IMR-90 (cell line): Measurements from ENCODE around the gene TBX10. TPM values are rescaled to one million over a fixed set of nuclear protein-coding genes. Genes with fewer than 3 reads are reported as not detected.

Experiments used
- ATAC-seq: fragments of 200-7000 bp; cut with Tn5 transposase; 2 replicates; pipeline ENCODE4 v1.9.1; 2020; ENCODE audit warnings: low read depth, mild to moderate bottlenecking, moderate library complexity
- BruUV-seq: library from RNA; stranded (reverse); fragments of 400-500 nt; replicated peaks from 2 replicates; lab custom pipeline; 2021; lab: Mats Ljungman, UMichigan
- CTCF ChIA-PET: fragments of 300-600 bp; formaldehyde crosslinking; extraction: SDS; loops from one replicate; lab custom pipeline; 2021; ENCODE audit warnings: antibody characterized with exemption; lab: Yijun Ruan, JAX
- POLR2A ChIA-PET: fragments of 300-600 bp; sonication (Branson Sonifier 250); formaldehyde crosslinking; loops from one replicate; lab custom pipeline; 2022; ENCODE audit warnings: antibody characterized with exemption; ENCODE audit not compliant: unreplicated experiment; lab: Charles Lee
- DNase-seq: peaks from one replicate; pipeline ENCODE4 v3.0.0; 2013
- H2AFZ ChIP-seq: replicated peaks from 2 replicates; pipeline ENCODE3; 2013; ENCODE audit warnings: low read length, mild to moderate bottlenecking; ENCODE audit not compliant: poor library complexity
- H2AK5ac ChIP-seq: 2 replicates; pipeline ENCODE4 v1.6.1; 2013; ENCODE audit warnings: low read depth, low read length, inconsistent platforms
- H2AK9ac ChIP-seq: replicated peaks from 2 replicates; pipeline ENCODE3; 2013; ENCODE audit warnings: mild to moderate bottlenecking, low read depth, low read length, moderate library complexity; ENCODE audit not compliant: poor library complexity
- H2BK120ac ChIP-seq: 2 replicates; pipeline ENCODE4 v1.6.1; 2013; ENCODE audit warnings: low read depth, low read length, inconsistent platforms
- H2BK15ac ChIP-seq: 3 replicates; pipeline ENCODE4 v1.6.1; 2013; ENCODE audit warnings: low read depth, low read length, inconsistent platforms
- H2BK20ac ChIP-seq: 2 replicates; pipeline ENCODE4 v1.6.1; 2013; ENCODE audit warnings: low read depth, mild to moderate bottlenecking, inconsistent platforms, low read length, moderate library complexity
- H2BK5ac ChIP-seq: 2 replicates; pipeline ENCODE4 v1.6.1; 2013; ENCODE audit warnings: mild to moderate bottlenecking, low read depth, low read length, inconsistent platforms; ENCODE audit not compliant: poor library complexity, severe bottlenecking
- H3K14ac ChIP-seq: replicated peaks from 2 replicates; pipeline ENCODE4 v1.6.1; 2013; ENCODE audit warnings: low read depth, low read length, inconsistent platforms
- H3K18ac ChIP-seq: 2 replicates; pipeline ENCODE4 v1.6.1; 2013; ENCODE audit warnings: low read depth, low read length, control low read depth
- H3K23ac ChIP-seq: 2 replicates; pipeline ENCODE4 v1.6.1; 2013; ENCODE audit warnings: low read depth, low read length, inconsistent platforms
- H3K27ac ChIP-seq: 2 replicates; pipeline ENCODE4 v1.5.1; 2013; ENCODE audit warnings: mild to moderate bottlenecking, control low read depth, low read length; ENCODE audit not compliant: insufficient read depth
- H3K27me3 ChIP-seq: 2 replicates; pipeline ENCODE4 v1.6.1; 2013; ENCODE audit warnings: low read length; ENCODE audit not compliant: control insufficient read depth, insufficient read depth
- H3K36me3 ChIP-seq: 2 replicates; pipeline ENCODE4 v1.6.1; 2013; ENCODE audit warnings: low read length, mixed read lengths; ENCODE audit not compliant: control insufficient read depth, insufficient read depth
- H3K4ac ChIP-seq: 2 replicates; pipeline ENCODE4 v1.6.1; 2013; ENCODE audit warnings: low read depth, low read length, inconsistent platforms
- H3K4me1 ChIP-seq: 2 replicates; pipeline ENCODE4 v1.6.1; 2013; ENCODE audit warnings: low read length, mixed read lengths; ENCODE audit not compliant: control insufficient read depth, insufficient read depth
- H3K4me2 ChIP-seq: 2 replicates; pipeline ENCODE4 v1.6.1; 2013; ENCODE audit warnings: low read depth, mild to moderate bottlenecking, control low read depth, low read length, moderate library complexity
- H3K4me3 ChIP-seq: 2 replicates; pipeline ENCODE4 v1.5.1; 2013; ENCODE audit warnings: low read depth, mild to moderate bottlenecking, control low read depth, low read length, moderate library complexity; ENCODE audit not compliant: insufficient read depth
- H3K56ac ChIP-seq: 2 replicates; pipeline ENCODE4 v1.6.1; 2013; ENCODE audit warnings: low read length, inconsistent platforms; ENCODE audit not compliant: insufficient read depth; ENCODE audit errors: extremely low read depth
- H3K79me1 ChIP-seq, 2 experiments: 2 replicates each; pipeline ENCODE4 v1.6.1; 2013; ENCODE audit warnings: low read length in 2 of 2, inconsistent platforms in 1 of 2, low read depth in 1 of 2
- H3K9ac ChIP-seq: 2 replicates; pipeline ENCODE4 v1.6.1; 2013; ENCODE audit warnings: low read depth, low read length, control low read depth
- H3K9me1 ChIP-seq: 2 replicates; pipeline ENCODE4 v1.6.1; 2013; ENCODE audit warnings: low read length, inconsistent platforms; ENCODE audit not compliant: insufficient read depth
- H3K9me3 ChIP-seq: 2 replicates; pipeline ENCODE4 v1.6.1; 2013; ENCODE audit warnings: low read length; ENCODE audit not compliant: control insufficient read depth, insufficient read depth
- H4K20me1 ChIP-seq: 2 replicates; pipeline ENCODE4 v1.6.1; 2013; ENCODE audit warnings: low read length, inconsistent platforms; ENCODE audit not compliant: insufficient read depth
- H4K5ac ChIP-seq: 2 replicates; pipeline ENCODE4 v1.6.1; 2013; ENCODE audit warnings: mild to moderate bottlenecking, low read depth, low read length, control low read depth
- H4K8ac ChIP-seq, 2 experiments: 2 replicates each; pipeline ENCODE4 v1.6.1; 2013; ENCODE audit warnings: low read depth in 2 of 2, low read length in 2 of 2, control low read depth in 1 of 2, inconsistent platforms in 1 of 2
- H4K91ac ChIP-seq: 2 replicates; pipeline ENCODE4 v1.6.1; 2013; ENCODE audit warnings: low read depth, low read length, inconsistent platforms; ENCODE audit not compliant: insufficient read depth
- CEBPB ChIP-seq: IDR thresholded peaks from 2 replicates; pipeline ENCODE4 v1.6.1; 2012; ENCODE audit warnings: low read depth, low read length, improper control_type of control experiment
- CHD1 ChIP-seq: IDR thresholded peaks from 2 replicates; pipeline ENCODE4 v1.6.1; 2012; ENCODE audit warnings: low read depth, low read length, improper control_type of control experiment
- FOS ChIP-seq: fragments of 150-350 bp; IDR thresholded peaks from 2 replicates; pipeline ENCODE4 v1.6.1; 2016; ENCODE audit warnings: low read depth, low read length
- MAFK ChIP-seq: IDR thresholded peaks from 2 replicates; pipeline ENCODE4 v1.6.1; 2012; ENCODE audit warnings: low read depth, low read length, improper control_type of control experiment
- MAZ ChIP-seq: IDR thresholded peaks from 2 replicates; pipeline ENCODE4 v1.6.1; 2012; ENCODE audit warnings: low read depth, mild to moderate bottlenecking, low read length, improper control_type of control experiment, moderate library complexity, borderline replicate concordance
- POLR2A ChIP-seq: IDR thresholded peaks from 2 replicates; pipeline ENCODE4 v1.6.1; 2012; ENCODE audit warnings: mild to moderate bottlenecking, low read depth, low read length
- RAD21 ChIP-seq: IDR thresholded peaks from 2 replicates; pipeline ENCODE4 v1.6.1; 2012; ENCODE audit warnings: low read length, improper control_type of control experiment
- RCOR1 ChIP-seq: IDR thresholded peaks from 2 replicates; pipeline ENCODE4 v1.6.1; 2012; ENCODE audit warnings: mild to moderate bottlenecking, low read length, improper control_type of control experiment; ENCODE audit not compliant: insufficient replicate concordance
- RFX5 ChIP-seq: IDR thresholded peaks from 2 replicates; pipeline ENCODE4 v1.8.0; 2012; ENCODE audit warnings: low read depth, mild to moderate bottlenecking, low read length, moderate library complexity
- SMC3 ChIP-seq: fragments of 150-350 bp; IDR thresholded peaks from 2 replicates; pipeline ENCODE4 v1.6.1; 2016; ENCODE audit warnings: low read depth, mild to moderate bottlenecking, antibody characterized with exemption, low read length, moderate library complexity
- WGBS, 2 experiments: methylation state at CpG; one replicate each; pipeline versions ENCODE4 v1.1.5 to v1.1.7; 2013; ENCODE audit warnings: missing lambda C conversion rate in 2 of 2; ENCODE audit not compliant: insufficient read length in 1 of 2; ENCODE audit errors: extremely low coverage in 2 of 2; 5-methylcytosine and 5-hydroxymethylcytosine counted together
- dilution Hi-C: fragments of 300-500 bp; cut with HindIII; formaldehyde crosslinking; loops from one replicate; pipeline ENCODE4 v1.14.3; 2018; ENCODE audit warnings: low sequenced_read_pairs; ENCODE audit not compliant: unreplicated experiment
- in situ Hi-C: fragments of 300-500 bp; cut with MboI; formaldehyde crosslinking; loops from 3 replicates; pipeline ENCODE4 v1.14.3; 2019; ENCODE audit warnings: low sequenced_read_pairs, inconsistent platforms, mixed read lengths
- intact Hi-C: fragments of 100-400 bp; cut with micrococcal nuclease; formaldehyde crosslinking; loops from 2 replicates; pipeline ENCODE4 v1.10.0; 2022
- polyA plus RNA-seq, 3 experiments: library from polyadenylated mRNA; depleted of rRNA; stranded (reverse); fragments of >200 nt; gene quantifications; 2 replicates each; pipeline ENCODE4 v1.2.3, GENCODE V29; 2012; ENCODE audit warnings: low replicate concordance in 1 of 3
- total RNA-seq: library from RNA; depleted of rRNA; stranded (reverse); fragments of >200 nt; gene quantifications from 2 replicates; pipeline ENCODE4 v1.2.3, GENCODE V29; 2012
- TF ChIP-seq, protein P1 (sequence below): fragments of 150-350 bp; IDR thresholded peaks from 2 replicates; pipeline ENCODE4 v1.6.1; 2016; ENCODE audit warnings: low read depth, mild to moderate bottlenecking, low read length, moderate library complexity, borderline replicate concordance
- TF ChIP-seq, protein P2 (sequence below): conservative IDR thresholded peaks from 2 replicates; pipeline ENCODE4 v1.5.1; 2012; ENCODE audit warnings: mild to moderate bottlenecking, low read depth, low read length, improper control_type of control experiment

The TBX10 gene
- total and polyA plus RNA-seq, 2 of the 4 experiments (the other 2 are of a cell fraction), result not detected

DNA sequence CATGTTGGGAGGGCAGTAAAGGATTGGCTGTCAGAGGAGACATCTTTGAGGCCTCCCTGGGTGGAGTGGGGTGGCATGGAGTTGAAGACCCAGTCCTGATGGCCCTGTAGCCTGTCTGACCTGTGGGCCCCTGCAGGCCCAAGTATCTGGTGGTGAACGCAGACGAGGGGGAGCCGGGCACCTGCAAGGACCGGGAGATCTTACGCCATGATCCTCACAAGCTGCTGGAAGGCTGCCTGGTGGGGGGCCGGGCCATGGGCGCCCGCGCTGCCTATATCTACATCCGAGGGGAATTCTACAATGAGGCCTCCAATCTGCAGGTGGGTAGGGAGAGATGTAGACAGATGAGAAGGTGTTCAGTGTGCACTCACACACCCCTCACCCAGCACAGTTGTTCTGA is 30.2 kb downstream of the TBX10 start:
- Histone ChIP-seq H3K9me3 (no peaks in the 10 kb centered on the region), H3K4me3 (no peak overlapping the region), H3K4ac (no peak overlapping the region), H3K4me1 (peaks cover 6% of the 10 kb centered on the region; the same call in 1 of the 2 replicates), H3K9me1 (no peaks in the 10 kb centered on the region), H4K5ac (no peak overlapping the region), H3K14ac (no peak overlapping the region), H4K91ac (no peak overlapping the region), H2AK9ac (no peak overlapping the region), H4K8ac (no peak overlapping the region), H2AK5ac (no peak overlapping the region), H3K23ac (no peak overlapping the region), H3K18ac (no peak overlapping the region), H2BK20ac (no peak overlapping the region), H2AFZ (no peak overlapping the region), H3K9ac (no peak overlapping the region), H2BK5ac (no peak overlapping the region), H3K4me2 (no peak overlapping the region), H3K79me1 (peaks cover 18 to 22% of the 10 kb centered on the region in 2 experiments), H4K20me1 (no peaks in the 10 kb centered on the region; the same call in 1 of the 2 replicates), H3K27ac (no peak overlapping the region), H3K27me3 (peaks cover under 1% of the 10 kb centered on the region; the same call in 1 of the 2 replicates), H2BK15ac (no peak overlapping the region), H3K56ac (no peak overlapping the region), H3K36me3 (peaks cover 36% of the 10 kb centered on the region), H2BK120ac (no peak overlapping the region)
- no TSS peak for BruUV-seq
- TF ChIP-seq RCOR1 (no peak), MAZ (no peak), SMC3 (no peak), POLR2A (no peak), CEBPB (no peak), RFX5 (no peak), MAFK (no peak), FOS (no peak), RAD21 (no peak), CHD1 (no peak)
- TF ChIP-seq, protein P1, sequence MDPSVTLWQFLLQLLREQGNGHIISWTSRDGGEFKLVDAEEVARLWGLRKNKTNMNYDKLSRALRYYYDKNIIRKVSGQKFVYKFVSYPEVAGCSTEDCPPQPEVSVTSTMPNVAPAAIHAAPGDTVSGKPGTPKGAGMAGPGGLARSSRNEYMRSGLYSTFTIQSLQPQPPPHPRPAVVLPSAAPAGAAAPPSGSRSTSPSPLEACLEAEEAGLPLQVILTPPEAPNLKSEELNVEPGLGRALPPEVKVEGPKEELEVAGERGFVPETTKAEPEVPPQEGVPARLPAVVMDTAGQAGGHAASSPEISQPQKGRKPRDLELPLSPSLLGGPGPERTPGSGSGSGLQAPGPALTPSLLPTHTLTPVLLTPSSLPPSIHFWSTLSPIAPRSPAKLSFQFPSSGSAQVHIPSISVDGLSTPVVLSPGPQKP, result no peak
- TF ChIP-seq, protein P2, sequence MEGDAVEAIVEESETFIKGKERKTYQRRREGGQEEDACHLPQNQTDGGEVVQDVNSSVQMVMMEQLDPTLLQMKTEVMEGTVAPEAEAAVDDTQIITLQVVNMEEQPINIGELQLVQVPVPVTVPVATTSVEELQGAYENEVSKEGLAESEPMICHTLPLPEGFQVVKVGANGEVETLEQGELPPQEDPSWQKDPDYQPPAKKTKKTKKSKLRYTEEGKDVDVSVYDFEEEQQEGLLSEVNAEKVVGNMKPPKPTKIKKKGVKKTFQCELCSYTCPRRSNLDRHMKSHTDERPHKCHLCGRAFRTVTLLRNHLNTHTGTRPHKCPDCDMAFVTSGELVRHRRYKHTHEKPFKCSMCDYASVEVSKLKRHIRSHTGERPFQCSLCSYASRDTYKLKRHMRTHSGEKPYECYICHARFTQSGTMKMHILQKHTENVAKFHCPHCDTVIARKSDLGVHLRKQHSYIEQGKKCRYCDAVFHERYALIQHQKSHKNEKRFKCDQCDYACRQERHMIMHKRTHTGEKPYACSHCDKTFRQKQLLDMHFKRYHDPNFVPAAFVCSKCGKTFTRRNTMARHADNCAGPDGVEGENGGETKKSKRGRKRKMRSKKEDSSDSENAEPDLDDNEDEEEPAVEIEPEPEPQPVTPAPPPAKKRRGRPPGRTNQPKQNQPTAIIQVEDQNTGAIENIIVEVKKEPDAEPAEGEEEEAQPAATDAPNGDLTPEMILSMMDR, result no peak
- ChIA-PET CTCF (no interaction called here), POLR2A (no interaction called here)
- no peak for DNase-seq
- no CpG with 5 or more reads among the region's 10 CpGs for WGBS, 2 experiments
- in situ Hi-C loops, result no loop called here
- dilution Hi-C loops, result no loop called here
- ATAC-seq, result no peak
- intact Hi-C loops, result no loop called here
